DMS153 (cell line): ENCODE results near the gene NPC2.
"Not testable (repeated sequence)": the region's sequence is repeated elsewhere in the genome, so short reads cannot be mapped to it uniquely, and the experiment has no call there.

ENCODE experiments used
- DNase-seq: peaks from one replicate; lab custom pipeline; 2025; lab: John Stamatoyannopoulos, UW

Gene NPC2

GRCh38 chr14:74469548-74470518 lies 23.3 kb downstream of the NPC2 start:
- DNase-seq, result no peak

GRCh38 chr14:74468513-74468912 lies 24.6 kb downstream of the NPC2 start:
- no peak for DNase-seq

- DNase-seq, result no peak
These were observed 27.8 kb downstream of the NPC2 start for GRCh38 chr14:74465335-74465734.

- no peak for DNase-seq
These were observed 28.3 kb downstream of the NPC2 start for GRCh38 chr14:74464785-74465184.

- no peak for DNase-seq
These were observed 29.4 kb downstream of the NPC2 start for GRCh38 chr14:74463697-74464096.

GRCh38 chr14:74462993-74463392 lies 30.1 kb downstream of the NPC2 start:
- DNase-seq, result no peak

GRCh38 chr14:74459976-74460375 lies 33.1 kb downstream of the NPC2 start:
- DNase-seq, result no peak

- DNase-seq, result no peak
These were observed 33.7 kb downstream of the NPC2 start for GRCh38 chr14:74459289-74459946.

- DNase-seq, result no peak
These were observed 35.6 kb downstream of the NPC2 start for GRCh38 chr14:74457565-74457895.

- DNase-seq, result no peak
These were observed 36.2 kb downstream of the NPC2 start for GRCh38 chr14:74456684-74457564.

- DNase-seq, result not testable (repeated sequence)
These were observed 38.7 kb downstream of the NPC2 start for GRCh38 chr14:74454397-74454796.

- DNase-seq, result no peak
These were observed 48.2 kb downstream of the NPC2 start for GRCh38 chr14:74444866-74445265.

GRCh38 chr14:74442757-74443156 lies 50.3 kb downstream of the NPC2 start:
- DNase-seq, result no peak

GRCh38 chr14:74441113-74441512 lies 52.0 kb downstream of the NPC2 start:
- DNase-seq, result no peak

GRCh38 chr14:74438351-74438915 lies 54.7 kb downstream of the NPC2 start:
- no peak for DNase-seq

- no peak for DNase-seq
These were observed 55.5 kb downstream of the NPC2 start for GRCh38 chr14:74437496-74438053.

GRCh38 chr14:74434294-74434693 lies 58.8 kb downstream of the NPC2 start:
- DNase-seq, result no peak

GRCh38 chr14:74429991-74430390 lies 63.1 kb downstream of the NPC2 start:
- DNase-seq, result no peak
